Liver (tissue), 9 donors: ENCODE data around the gene COA8. TPM values are rescaled to one million over a fixed set of nuclear protein-coding genes. Genes with fewer than 3 reads are reported as not detected.

Source experiments
- DNase-seq: peaks from one replicate; pipeline ENCODE4 v3.0.0-alpha.2; 2017; ENCODE audit warnings: low spot score
- H3K27ac ChIP-seq, 2 donors: one replicate each; pipeline ENCODE4 v1.7.0; 2013; ENCODE audit warnings: inconsistent platforms in 2 of 2, low read length in 2 of 2, control low read depth in 1 of 2, low read depth in 1 of 2, mild to moderate bottlenecking in 1 of 2
- H3K27me3 ChIP-seq, 4 donors: one replicate each; pipeline versions ENCODE4 v1.6.1 to v1.7.0; 2013; ENCODE audit warnings: low read length in 3 of 4, inconsistent platforms in 1 of 4, mild to moderate bottlenecking in 1 of 4, moderate library complexity in 1 of 4; ENCODE audit not compliant: control insufficient read depth in 4 of 4, insufficient read depth in 4 of 4
- H3K36me3 ChIP-seq, 4 donors: one replicate each; pipeline versions ENCODE4 v1.6.1 to v1.7.0; 2013; ENCODE audit warnings: low read length in 3 of 4, mild to moderate bottlenecking in 3 of 4, low read depth in 1 of 4, moderate library complexity in 1 of 4; ENCODE audit not compliant: control insufficient read depth in 4 of 4, insufficient read depth in 3 of 4
- H3K4me1 ChIP-seq, 4 donors: one replicate each; pipeline versions ENCODE4 v1.6.1 to v1.7.0; 2013; ENCODE audit warnings: low read length in 3 of 4, mild to moderate bottlenecking in 3 of 4, moderate library complexity in 1 of 4; ENCODE audit not compliant: control insufficient read depth in 4 of 4, insufficient read depth in 4 of 4
- H3K4me3 ChIP-seq, 3 donors: one replicate each; pipeline versions ENCODE4 v1.6.1 to v1.7.0; 2013; ENCODE audit warnings: low read length in 3 of 3, control low read depth in 1 of 3, low read depth in 1 of 3, mild to moderate bottlenecking in 1 of 3
- H3K9ac ChIP-seq, 2 donors: one replicate each; pipeline ENCODE4 v1.7.0; 2013; ENCODE audit warnings: low read length in 2 of 2, mild to moderate bottlenecking in 2 of 2, moderate library complexity in 2 of 2, control low read depth in 1 of 2, low read depth in 1 of 2
- H3K9me3 ChIP-seq, 4 donors: one replicate each; pipeline versions ENCODE4 v1.6.1 to v1.7.0; 2013; ENCODE audit warnings: low read length in 3 of 4; ENCODE audit not compliant: control insufficient read depth in 4 of 4
- EGR1 ChIP-seq, 2 donors: IDR thresholded peaks; 2 replicates each; pipeline ENCODE4 v1.6.1; 2016 to 2018; ENCODE audit warnings: antibody characterized with exemption in 2 of 2, low read depth in 2 of 2
- FOXA1 ChIP-seq: IDR thresholded peaks from 2 replicates; pipeline ENCODE4 v1.6.1; 2016; ENCODE audit warnings: antibody characterized with exemption
- FOXA2 ChIP-seq: IDR thresholded peaks from 2 replicates; pipeline ENCODE4 v1.6.1; 2016; ENCODE audit warnings: antibody characterized with exemption
- GABPA ChIP-seq, 2 donors: IDR thresholded peaks in 1 of 2; conservative IDR thresholded peaks in 1 of 2; 2 replicates each; pipeline ENCODE4 v1.6.1; 2016; ENCODE audit warnings: antibody characterized with exemption in 2 of 2, mild to moderate bottlenecking in 1 of 2, moderate library complexity in 1 of 2
- HNF4A ChIP-seq, 2 donors: conservative IDR thresholded peaks; 2 replicates each; pipeline ENCODE4 v1.6.1; 2016; ENCODE audit warnings: antibody characterized with exemption in 2 of 2, mild to moderate bottlenecking in 2 of 2
- JUND ChIP-seq, 2 donors: IDR thresholded peaks; 2 replicates each; pipeline ENCODE4 v1.6.1; 2016; ENCODE audit warnings: antibody characterized with exemption in 2 of 2
- MAX ChIP-seq: IDR thresholded peaks from 2 replicates; pipeline ENCODE4 v1.6.1; 2016; ENCODE audit warnings: antibody characterized with exemption
- RAD21 ChIP-seq, 2 donors: IDR thresholded peaks; 2 replicates each; pipeline ENCODE4 v1.6.1; 2016; ENCODE audit warnings: antibody characterized with exemption in 2 of 2, mild to moderate bottlenecking in 2 of 2
- REST ChIP-seq: IDR thresholded peaks from 2 replicates; pipeline ENCODE4 v1.6.1; 2016; ENCODE audit warnings: antibody characterized with exemption, mild to moderate bottlenecking
- RXRA ChIP-seq, 2 donors: IDR thresholded peaks; 2 replicates each; pipeline ENCODE4 v1.6.1; 2017 to 2018; ENCODE audit warnings: antibody characterized with exemption in 2 of 2, mild to moderate bottlenecking in 1 of 2
- SP1 ChIP-seq: IDR thresholded peaks from 2 replicates; pipeline ENCODE4 v1.6.1; 2018; ENCODE audit warnings: antibody characterized with exemption, mild to moderate bottlenecking
- TAF1 ChIP-seq: conservative IDR thresholded peaks from 2 replicates; pipeline ENCODE4 v1.6.1; 2016; ENCODE audit warnings: antibody characterized with exemption, mild to moderate bottlenecking
- YY1 ChIP-seq: IDR thresholded peaks from 2 replicates; pipeline ENCODE4 v1.6.1; 2016; ENCODE audit warnings: antibody characterized with exemption, mild to moderate bottlenecking
- ZBTB33 ChIP-seq: IDR thresholded peaks from 2 replicates; pipeline ENCODE4 v1.6.1; 2016; ENCODE audit warnings: antibody characterized with exemption
- WGBS: extraction: QIAGEN DNeasy Blood & Tissue Kit; methylation state at CpG from one replicate; pipeline ENCODE4 v1.1.7; 2013; 5-methylcytosine and 5-hydroxymethylcytosine counted together
- polyA plus RNA-seq, 2 donors: library from polyadenylated mRNA; stranded (reverse) in 1 of 2; unstranded in 1 of 2; fragments of 200-250 nt in 1 of 2; fragments of >200 nt in 1 of 2; fragmentation: Nextera tagmentation in 1 of 2; extraction: Ambion mirVana in 1 of 2; gene quantifications; one replicate each; pipeline versions ENCODE4 v1.2.1 to v1.2.3, GENCODE V29; 2013 to 2015
- total RNA-seq, 2 donors: library from RNA; depleted of rRNA; stranded (reverse); fragments of >200 nt; gene quantifications; one replicate each; pipeline ENCODE4 v1.2.3, GENCODE V29; 2014
- donor health status: healthy.
- donor health status: healthy.
- donor health status: healthy.
- donor health status: healthy.
- donor health status: healthy.

The COA8 gene
- total and polyA plus RNA-seq, 4 donors, result 8.3 to 35.5 (median 17.0) TPM

- Histone ChIP-seq H3K27ac (no peak overlapping the region), H3K9ac (no peak overlapping the region), H3K4me1 (peaks cover 0 to 11% (median 2%) of the 10 kb centered on the region in 4 donors), H3K36me3 (no peaks in the 10 kb centered on the region), H3K4me3 (no peak overlapping the region), H3K27me3 (no peaks in the 10 kb centered on the region), H3K9me3 (peaks cover 0 to 9% (median 2%) of the 10 kb centered on the region in 4 donors)
- WGBS, result 89% methylated on average over 2 of the region's 2 CpGs
- DNase-seq, result no peak
- TF ChIP-seq TAF1, result no peak
- TF ChIP-seq GABPA (IDR thresholded peaks at IDR 0.05 in 1 of 2, conservative IDR thresholded peaks at IDR 0.05 in 1 of 2), result no peak
- TF ChIP-seq JUND (IDR thresholded peaks at IDR 0.05), result no peak
- TF ChIP-seq EGR1 (IDR thresholded peaks at IDR 0.05; ENCODE audit: low read depth in 2 of 2), result no peak
- no peak for TF ChIP-seq RAD21 (IDR thresholded peaks at IDR 0.05)
- no peak for TF ChIP-seq FOXA2
- no peak for TF ChIP-seq MAX
- TF ChIP-seq ZBTB33, result no peak
Observed at GRCh38 chr14:103611215-103611614, 48.5 kb downstream of the COA8 start.

GRCh38 chr14:103613517-103613916 lies 50.8 kb downstream of the COA8 start:
- Histone ChIP-seq H3K9me3 (peaks cover 0 to 9% (median 2%) of the 10 kb centered on the region in 4 donors), H3K36me3 (no peaks in the 10 kb centered on the region), H3K4me1 (no peaks in the 10 kb centered on the region), H3K27ac (no peak overlapping the region), H3K9ac (no peak overlapping the region), H3K4me3 (no peak overlapping the region), H3K27me3 (no peaks in the 10 kb centered on the region)
- 98% methylated on average over 4 of the region's 4 CpGs for WGBS
- TF ChIP-seq MAX (no peak), RXRA (IDR thresholded peaks at IDR 0.05) (no peak), JUND (IDR thresholded peaks at IDR 0.05) (no peak), YY1 (no peak), EGR1 (IDR thresholded peaks at IDR 0.05; ENCODE audit: low read depth in 2 of 2) (no peak), FOXA1 (no peak), RAD21 (IDR thresholded peaks at IDR 0.05) (no peak), SP1 (no peak), HNF4A (conservative IDR thresholded peaks at IDR 0.05) (no peak), REST (no peak)
- DNase-seq, result no peak
